HCT116 (cell line): Measurements from ENCODE around the gene FAM181A.

Experiments used
- CEBPB ChIP-seq: IDR thresholded peaks from 2 replicates; pipeline ENCODE4 v1.6.1; 2012; ENCODE audit warnings: low read depth
- EZH2 ChIP-seq: fragments of 200-600 bp; sonication (generic); IDR thresholded peaks from 2 replicates; pipeline ENCODE4 v1.6.1; 2017; ENCODE audit warnings: antibody characterized with exemption, mixed run types
- EZH2phosphoT487 ChIP-seq: fragments of 200-600 bp; IDR thresholded peaks from 2 replicates; pipeline ENCODE4 v1.6.1; 2018; ENCODE audit warnings: antibody characterized with exemption, borderline replicate concordance
- POLR2A ChIP-seq: IDR thresholded peaks from 2 replicates; pipeline ENCODE4 v1.7.0; 2011; ENCODE audit warnings: borderline replicate concordance; ENCODE audit not compliant: insufficient read depth, insufficient read length; ENCODE audit errors: extremely low read depth
- POLR2AphosphoS5 ChIP-seq: IDR thresholded peaks from 2 replicates; pipeline ENCODE4 v1.6.1; 2011; ENCODE audit warnings: mild to moderate bottlenecking, low read depth, low read length, moderate library complexity
- RAD21 ChIP-seq: IDR thresholded peaks from 2 replicates; pipeline ENCODE4 v1.6.1; 2012; ENCODE audit warnings: low read depth, mild to moderate bottlenecking
- REST ChIP-seq: IDR thresholded peaks from 2 replicates; pipeline ENCODE4 v1.6.1; 2012; ENCODE audit warnings: low read depth
- ZFX ChIP-seq: fragments of 450-650 bp; IDR thresholded peaks from 2 replicates; pipeline ENCODE4 v1.6.1; 2017
- ZNF274 ChIP-seq: fragments of 200-500 bp; sonication (Bioruptor generic); IDR thresholded peaks from 2 replicates; pipeline ENCODE4 v1.6.1; 2014; ENCODE audit warnings: mild to moderate bottlenecking, low read depth, low read length, inconsistent platforms
- TF ChIP-seq, protein P1 (sequence below), 3 experiments: fragments of 200-600 bp in 1 of 3; sonication (generic) in 1 of 3; IDR thresholded peaks in 2 of 3; conservative IDR thresholded peaks in 1 of 3; 2 replicates each; pipeline ENCODE4 v1.5.1; 2012 to 2017; ENCODE audit warnings: low read depth in 2 of 3, low read length in 2 of 3, antibody characterized with exemption in 1 of 3, borderline replicate concordance in 1 of 3, control low read depth in 1 of 3, mild to moderate bottlenecking in 1 of 3, mixed read lengths in 1 of 3, mixed run types in 1 of 3, moderate library complexity in 1 of 3; ENCODE audit not compliant: insufficient read depth in 1 of 3

GRCh38 chr14:93956514-93957332 is 29.6 kb downstream of the FAM181A start:
- TF ChIP-seq RAD21 (no peak), EZH2 (no peak), POLR2AphosphoS5 (no peak), POLR2A (no peak), REST (no peak), ZFX (no peak), ZNF274 (no peak), EZH2phosphoT487 (no peak), CEBPB (no peak)
- TF ChIP-seq, protein P1, sequence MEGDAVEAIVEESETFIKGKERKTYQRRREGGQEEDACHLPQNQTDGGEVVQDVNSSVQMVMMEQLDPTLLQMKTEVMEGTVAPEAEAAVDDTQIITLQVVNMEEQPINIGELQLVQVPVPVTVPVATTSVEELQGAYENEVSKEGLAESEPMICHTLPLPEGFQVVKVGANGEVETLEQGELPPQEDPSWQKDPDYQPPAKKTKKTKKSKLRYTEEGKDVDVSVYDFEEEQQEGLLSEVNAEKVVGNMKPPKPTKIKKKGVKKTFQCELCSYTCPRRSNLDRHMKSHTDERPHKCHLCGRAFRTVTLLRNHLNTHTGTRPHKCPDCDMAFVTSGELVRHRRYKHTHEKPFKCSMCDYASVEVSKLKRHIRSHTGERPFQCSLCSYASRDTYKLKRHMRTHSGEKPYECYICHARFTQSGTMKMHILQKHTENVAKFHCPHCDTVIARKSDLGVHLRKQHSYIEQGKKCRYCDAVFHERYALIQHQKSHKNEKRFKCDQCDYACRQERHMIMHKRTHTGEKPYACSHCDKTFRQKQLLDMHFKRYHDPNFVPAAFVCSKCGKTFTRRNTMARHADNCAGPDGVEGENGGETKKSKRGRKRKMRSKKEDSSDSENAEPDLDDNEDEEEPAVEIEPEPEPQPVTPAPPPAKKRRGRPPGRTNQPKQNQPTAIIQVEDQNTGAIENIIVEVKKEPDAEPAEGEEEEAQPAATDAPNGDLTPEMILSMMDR (IDR thresholded peaks at IDR 0.05 in 2 of 3, conservative IDR thresholded peaks at IDR 0.05 in 1 of 3; ENCODE audit: borderline replicate concordance in 1 of 3, insufficient read depth in 1 of 3, low read depth in 2 of 3, low read length in 2 of 3), result no peak
